ENCODE results near the gene KAT8. TPM values are rescaled to one million over a fixed set of nuclear protein-coding genes. Genes with fewer than 3 reads are reported as not detected.

KAT8 gene
- polyA plus RNA-seq, 3 donors: 34.5 to 136 (median 42.0) TPM

DNA sequence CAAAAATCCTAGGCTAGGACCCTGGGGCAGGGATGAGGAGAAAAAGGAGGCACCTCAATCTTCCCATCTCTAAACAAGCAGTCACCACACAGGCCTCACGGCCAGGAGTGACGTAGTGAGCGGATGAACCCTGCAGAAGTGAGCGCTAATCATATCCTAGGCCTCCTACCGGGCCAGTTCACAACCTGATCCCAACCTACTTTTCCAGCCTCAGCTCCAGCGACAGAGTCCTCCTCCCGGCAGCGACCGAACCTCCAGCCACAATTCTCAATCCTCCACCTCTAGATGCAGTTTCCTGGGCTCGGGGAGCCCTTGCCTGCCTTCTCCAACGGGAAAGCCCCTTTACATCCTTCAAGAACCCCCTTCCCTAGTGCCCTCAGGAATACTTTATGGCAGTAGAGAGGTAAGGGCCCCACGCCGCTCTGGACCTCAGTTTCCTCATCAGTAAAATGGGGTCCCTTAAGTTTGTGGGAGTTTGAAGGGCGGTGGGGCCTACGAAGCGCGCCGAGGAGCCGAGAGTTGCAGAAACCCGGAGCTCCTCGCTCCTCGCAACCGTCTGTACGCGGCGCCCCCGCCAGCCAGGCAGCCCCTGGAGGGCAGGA is 44.8 kb upstream of the KAT8 start:
- Histone ChIP-seq H3K36me3 (replicated peaks in 1 of 2; ENCODE audit: control insufficient read depth in 1 of 2, insufficient read depth in 2 of 2, low read length in 2 of 2) (peaks cover 15 to 17% of the 10 kb centered on the region in 2 donors), H3K9me3 (replicated peaks in 1 of 2; ENCODE audit: control insufficient read depth in 1 of 2, insufficient read depth in 1 of 2, low read length in 2 of 2) (no peaks in the 10 kb centered on the region), H2AFZ (ENCODE audit: insufficient read depth, low read depth, low read length, poor library complexity, severe bottlenecking) (peak overlapping the region; percentile 85), H3K9ac (ENCODE audit: insufficient read depth, low read length, poor library complexity, severe bottlenecking) (peak overlapping the region; percentile 96), H3K27me3 (ENCODE audit: control insufficient read depth in 2 of 2, insufficient read depth in 2 of 2, low read length in 2 of 2) (no peaks in the 10 kb centered on the region), H4K20me1 (ENCODE audit: insufficient read depth, low read length) (peaks cover 46% of the 10 kb centered on the region), H3K4me1 (ENCODE audit: control insufficient read depth in 1 of 2, insufficient read depth in 2 of 2, low read length in 2 of 2) (peaks cover 26 to 29% of the 10 kb centered on the region in 2 donors), H3K4me2 (replicated peaks; ENCODE audit: extremely low read depth, low read length, poor library complexity, severe bottlenecking) (peak overlapping the region; percentile 99), H3K4me3 (replicated peaks in 1 of 3; ENCODE audit: low read depth in 2 of 3, low read length in 3 of 3) (peak overlapping the region; percentile 92 to 98 (median 97)), H3K79me2 (ENCODE audit: insufficient read depth, low read length) (peaks cover 78% of the 10 kb centered on the region), H3K27ac (ENCODE audit: low read depth in 1 of 2, low read length in 2 of 2) (peak overlapping the region; percentile 58 to 100)
- Mint-ChIP-seq H3K27ac (peak overlapping the region; percentile 72 to 97 (median 90)), H3K4me1 (peaks cover 29% of the 10 kb centered on the region), H3K36me3 (peaks cover 18 to 22% of the 10 kb centered on the region in 2 donors), H3K9me3 (no peaks in the 10 kb centered on the region), H3K4me3 (peak overlapping the region; percentile 90 to 97), H3K27me3 (ENCODE audit: low read depth in 3 of 3) (no peaks in the 10 kb centered on the region)
- 7% methylated on average over 20 of the region's 27 CpGs for WGBS (ENCODE audit: insufficient coverage)
- DNase-seq: peak in 1 of 3 donors; percentile 40
- TF ChIP-seq, protein P1, sequence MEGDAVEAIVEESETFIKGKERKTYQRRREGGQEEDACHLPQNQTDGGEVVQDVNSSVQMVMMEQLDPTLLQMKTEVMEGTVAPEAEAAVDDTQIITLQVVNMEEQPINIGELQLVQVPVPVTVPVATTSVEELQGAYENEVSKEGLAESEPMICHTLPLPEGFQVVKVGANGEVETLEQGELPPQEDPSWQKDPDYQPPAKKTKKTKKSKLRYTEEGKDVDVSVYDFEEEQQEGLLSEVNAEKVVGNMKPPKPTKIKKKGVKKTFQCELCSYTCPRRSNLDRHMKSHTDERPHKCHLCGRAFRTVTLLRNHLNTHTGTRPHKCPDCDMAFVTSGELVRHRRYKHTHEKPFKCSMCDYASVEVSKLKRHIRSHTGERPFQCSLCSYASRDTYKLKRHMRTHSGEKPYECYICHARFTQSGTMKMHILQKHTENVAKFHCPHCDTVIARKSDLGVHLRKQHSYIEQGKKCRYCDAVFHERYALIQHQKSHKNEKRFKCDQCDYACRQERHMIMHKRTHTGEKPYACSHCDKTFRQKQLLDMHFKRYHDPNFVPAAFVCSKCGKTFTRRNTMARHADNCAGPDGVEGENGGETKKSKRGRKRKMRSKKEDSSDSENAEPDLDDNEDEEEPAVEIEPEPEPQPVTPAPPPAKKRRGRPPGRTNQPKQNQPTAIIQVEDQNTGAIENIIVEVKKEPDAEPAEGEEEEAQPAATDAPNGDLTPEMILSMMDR (IDR thresholded peaks at IDR 0.05): no peak
- intact Hi-C loops (cut with micrococcal nuclease): loop anchor here in 1 of 2 donors (2.0 kb wide), 1 partner anchor 38 kb away; no protein-coding TSS in a partner anchor

DNA sequence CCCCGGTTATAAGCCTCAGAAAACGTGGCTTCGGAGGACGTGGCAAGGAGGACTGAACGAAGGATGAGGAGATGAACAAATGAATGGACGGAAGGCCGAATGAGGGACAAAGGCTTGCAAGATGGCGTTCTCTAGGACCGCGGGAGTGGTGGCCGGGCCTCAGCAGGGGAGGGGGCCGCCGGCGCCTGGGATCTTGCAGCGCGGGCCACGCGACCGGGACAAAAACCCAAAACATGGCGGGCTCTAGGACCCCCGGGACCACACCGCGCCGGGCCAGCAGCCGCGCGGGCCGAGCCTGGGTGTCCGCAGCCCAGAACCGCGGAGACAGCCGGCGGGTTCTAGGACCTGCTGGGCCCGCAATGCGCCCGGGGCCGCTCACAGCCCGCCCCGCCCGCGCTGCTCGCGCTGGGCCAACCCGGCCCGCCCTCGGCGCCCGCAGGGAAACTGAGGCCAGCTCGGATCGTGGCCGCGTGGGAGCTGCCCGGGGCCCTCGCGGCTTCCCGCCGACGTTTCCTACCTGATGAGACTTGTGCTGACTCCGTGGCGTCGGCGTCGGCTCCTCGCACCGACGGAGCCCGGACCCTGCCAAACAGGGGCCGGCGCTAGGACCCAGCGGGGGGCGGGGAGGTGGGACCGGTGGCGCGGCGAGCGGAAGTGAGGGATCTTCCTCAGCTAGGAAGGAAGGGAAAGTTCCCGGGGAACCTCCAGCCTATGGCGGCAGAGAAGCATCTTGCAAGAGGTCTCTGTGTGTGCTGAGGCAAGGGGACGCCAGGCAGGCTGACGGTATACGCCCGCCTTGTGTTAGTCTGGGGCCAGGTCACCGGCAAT is 44.1 kb upstream of the KAT8 start:
- peaks cover 30% of the 10 kb centered on the region for H3K4me1 Mint-ChIP-seq
- H3K27ac Mint-ChIP-seq: peak overlapping the region; percentile 97 to 99 (median 98)
- Histone ChIP-seq H4K20me1 (ENCODE audit: insufficient read depth, low read length) (peaks cover 53% of the 10 kb centered on the region), H3K27me3 (ENCODE audit: control insufficient read depth in 2 of 2, insufficient read depth in 2 of 2, low read length in 2 of 2) (no peaks in the 10 kb centered on the region), H3K4me1 (ENCODE audit: control insufficient read depth in 1 of 2, insufficient read depth in 2 of 2, low read length in 2 of 2) (peaks cover 26 to 30% of the 10 kb centered on the region in 2 donors), H3K4me2 (replicated peaks; ENCODE audit: extremely low read depth, low read length, poor library complexity, severe bottlenecking) (peak overlapping the region; percentile 99), H2AFZ (ENCODE audit: insufficient read depth, low read depth, low read length, poor library complexity, severe bottlenecking) (peak overlapping the region; percentile 85), H3K9me3 (replicated peaks in 1 of 2; ENCODE audit: control insufficient read depth in 1 of 2, insufficient read depth in 1 of 2, low read length in 2 of 2) (no peaks in the 10 kb centered on the region), H3K36me3 (replicated peaks in 1 of 2; ENCODE audit: control insufficient read depth in 1 of 2, insufficient read depth in 2 of 2, low read length in 2 of 2) (peaks cover 23 to 25% of the 10 kb centered on the region in 2 donors), H3K79me2 (ENCODE audit: insufficient read depth, low read length) (peaks cover 81% of the 10 kb centered on the region), H3K27ac (ENCODE audit: low read depth in 1 of 2, low read length in 2 of 2) (peak overlapping the region; percentile 97 to 100), H3K9ac (ENCODE audit: insufficient read depth, low read length, poor library complexity, severe bottlenecking) (peak overlapping the region; percentile 96), H3K4me3 (replicated peaks in 1 of 3; ENCODE audit: low read depth in 2 of 3, low read length in 3 of 3) (peak overlapping the region; percentile 92 to 98 (median 97))
- peaks cover 25 to 30% of the 10 kb centered on the region in 2 donors for H3K36me3 Mint-ChIP-seq
- peaks cover 0 to 2% (median under 1%) of the 10 kb centered on the region in 3 donors for H3K27me3 Mint-ChIP-seq (ENCODE audit: low read depth in 3 of 3)
- intact Hi-C loops (cut with micrococcal nuclease): loop anchor here in 1 of 2 donors (2.0 kb wide), 1 partner anchor 39 kb away; no protein-coding TSS in a partner anchor
- peak overlapping the region; percentile 90 to 97 for H3K4me3 Mint-ChIP-seq
- TF ChIP-seq, protein P1 (IDR thresholded peaks at IDR 0.05): no peak
- DNase-seq: peak; percentile 86 to 95 (median 87)
- WGBS (ENCODE audit: insufficient coverage): under 1% methylated on average over 78 of the region's 83 CpGs
- no peaks in the 10 kb centered on the region for H3K9me3 Mint-ChIP-seq
